CD4-positive, alpha-beta T cell (primary cell): ENCODE measurements around the gene PDK2. TPM values are rescaled to one million over a fixed set of nuclear protein-coding genes. Genes with fewer than 3 reads are reported as not detected.

Source experiments
- ATAC-seq: fragments of 200-7000 bp; cut with Tn5 transposase; one replicate; pipeline ENCODE4 v1.10.0; 2022; ENCODE audit warnings: mild to moderate bottlenecking; ENCODE audit not compliant: poor library complexity
- CTCF ChIA-PET: fragments of 350-600 bp; sonication (Branson Sonifier 250); formaldehyde crosslinking; loops from one replicate; lab custom pipeline; 2021; ENCODE audit warnings: antibody characterized with exemption, inconsistent platforms; lab: Charles Lee
- POLR2A ChIA-PET: fragments of 350-600 bp; sonication (Branson Sonifier 250); formaldehyde crosslinking; loops from one replicate; lab custom pipeline; 2021; ENCODE audit warnings: antibody characterized with exemption, inconsistent platforms; lab: Charles Lee
- DNase-seq, 14 experiments: peaks; one replicate each; pipeline ENCODE4 v3.0.0-alpha.2; 2013 to 2020; ENCODE audit warnings: mixed read lengths in 2 of 14
- H3K27ac ChIP-seq, 2 donors: one replicate each; pipeline versions ENCODE4 v1.5.1 to v1.7.0; 2013; ENCODE audit warnings: low read length in 2 of 2, low read depth in 1 of 2, mild to moderate bottlenecking in 1 of 2
- H3K27me3 ChIP-seq, 2 experiments: 1 replicate in 1 of 2; 2 replicates in 1 of 2; pipeline versions ENCODE4 v1.6.1 to v1.7.0; 2013; ENCODE audit warnings: low read length in 2 of 2, control low read depth in 1 of 2, mild to moderate bottlenecking in 1 of 2, moderate library complexity in 1 of 2; ENCODE audit not compliant: insufficient read depth in 2 of 2, control insufficient read depth in 1 of 2
- H3K36me3 ChIP-seq: one replicate; pipeline ENCODE4 v1.6.1; 2013; ENCODE audit warnings: low read length, control low read depth; ENCODE audit not compliant: insufficient read depth
- H3K4me1 ChIP-seq: one replicate; pipeline ENCODE4 v1.6.1; 2013; ENCODE audit warnings: low read length, control low read depth; ENCODE audit not compliant: insufficient read depth
- H3K4me3 ChIP-seq: one replicate; pipeline ENCODE4 v1.5.1; 2013; ENCODE audit warnings: mild to moderate bottlenecking, low read length, moderate library complexity
- H3K9me3 ChIP-seq, 2 experiments: 1 replicate in 1 of 2; 2 replicates in 1 of 2; pipeline versions ENCODE4 v1.6.1 to v1.7.0; 2013; ENCODE audit warnings: low read length in 2 of 2, mild to moderate bottlenecking in 2 of 2, control low read depth in 1 of 2, moderate library complexity in 1 of 2; ENCODE audit not compliant: control insufficient read depth in 1 of 2, insufficient read depth in 1 of 2
- H3K27ac Mint-ChIP-seq: one replicate; pipeline ENCODE4 v1.8.0; 2020; ENCODE audit warnings: mixed read lengths
- H3K27me3 Mint-ChIP-seq: one replicate; pipeline ENCODE4 v1.8.0; 2021; ENCODE audit warnings: mixed read lengths
- H3K36me3 Mint-ChIP-seq: one replicate; pipeline ENCODE4 v1.8.0; 2021; ENCODE audit warnings: low read depth, mixed read lengths
- H3K4me1 Mint-ChIP-seq: one replicate; pipeline ENCODE4 v1.8.0; 2021; ENCODE audit warnings: low read depth, mixed read lengths
- H3K4me3 Mint-ChIP-seq: one replicate; pipeline ENCODE4 v1.8.0; 2020; ENCODE audit warnings: mild to moderate bottlenecking, mixed read lengths
- H3K9me3 Mint-ChIP-seq: one replicate; pipeline ENCODE4 v1.8.0; 2020; ENCODE audit warnings: mixed read lengths
- intact Hi-C, 2 experiments: fragments of 100-400 bp; cut with DNase I in 1 of 2; cut with micrococcal nuclease in 1 of 2; formaldehyde crosslinking; loops; one replicate each; pipeline versions ENCODE4 v1.15.1 to v1.9.0; 2023 to 2025; cut with DNase I, micrococcal nuclease
- total RNA-seq, 174 experiments: library from RNA in 2 of 174; stranded (reverse) in 2 of 174; gene quantifications; one replicate each; pipeline ENCODE4 v1.2.3 and lab custom pipeline; 2021 to 2026
- TF ChIP-seq, protein P1 (sequence below): fragments of 200-600 bp; IDR thresholded peaks from one replicate; pipeline ENCODE4 v1.8.0; 2022; ENCODE audit warnings: antibody characterized with exemption, mild to moderate bottlenecking

The PDK2 gene
- total RNA-seq, 2 experiments from 2014 or later = 8.7 to 10.1 TPM

DNA sequence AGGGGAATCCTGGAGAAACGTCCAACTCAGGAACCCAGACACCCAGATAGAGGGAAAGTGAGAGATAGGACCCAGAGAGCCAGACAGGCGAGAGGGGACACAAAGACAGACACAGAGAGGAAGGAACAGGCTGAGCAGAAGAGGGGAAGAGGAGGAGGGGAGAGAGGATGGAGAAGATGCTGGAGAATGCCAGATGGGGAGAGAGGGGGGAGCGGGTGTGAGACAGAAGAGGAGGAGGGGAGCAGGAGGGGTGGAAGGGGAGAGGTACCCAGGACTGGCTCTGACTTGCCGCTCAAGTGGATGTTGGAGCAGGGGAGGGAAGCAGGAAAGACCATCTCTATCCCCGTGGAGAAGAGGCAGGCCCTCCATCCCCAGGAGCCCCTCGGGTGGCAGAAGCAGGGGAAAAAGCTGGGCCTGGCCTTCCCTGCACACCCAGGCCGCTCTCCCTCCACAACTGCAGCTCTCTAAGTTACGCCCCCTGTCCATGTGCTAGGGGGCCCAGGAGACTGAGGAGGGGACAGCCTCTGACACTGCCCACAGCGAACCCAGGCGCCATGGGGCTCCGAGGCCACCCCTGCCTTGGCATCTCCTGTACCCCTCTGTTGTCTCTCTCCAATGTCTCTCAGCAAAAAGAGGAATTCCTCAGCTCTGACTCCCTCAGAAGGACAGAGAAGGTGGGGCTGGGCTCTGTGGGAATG is 50.5 kb downstream of the PDK2 start:
- Histone ChIP-seq H3K36me3 (peaks cover 54% of the 10 kb centered on the region), H3K27me3 (no peaks in the 10 kb centered on the region), H3K27ac (peak overlapping the region in 1 of 2 donors; percentile 44), H3K4me3 (peak overlapping the region; percentile 86), H3K4me1 (peaks cover 86% of the 10 kb centered on the region), H3K9me3 (peaks cover 0 to 3% of the 10 kb centered on the region in 2 experiments)
- Mint-ChIP-seq H3K27ac (peak overlapping the region; percentile 85), H3K4me1 (peaks cover 76% of the 10 kb centered on the region), H3K27me3 (no peaks in the 10 kb centered on the region), H3K4me3 (peak overlapping the region; percentile 80), H3K36me3 (peaks cover 70% of the 10 kb centered on the region), H3K9me3 (no peaks in the 10 kb centered on the region)
- CTCF ChIA-PET = interaction anchor here (1.4 to 2.3 kb wide), 4 partner anchors 15 to 51 kb away, joined by 4 to 6 read pairs (median 5); no protein-coding TSS in a partner anchor
- intact Hi-C loops = no loop called here
- POLR2A ChIA-PET = interaction anchor here (1.1 to 1.4 kb wide), 2 partner anchors 14 to 16 kb away, joined by 3 read pairs; no protein-coding TSS in a partner anchor
- DNase-seq (no peak), ATAC-seq (no peak)
- TF ChIP-seq, protein P1, sequence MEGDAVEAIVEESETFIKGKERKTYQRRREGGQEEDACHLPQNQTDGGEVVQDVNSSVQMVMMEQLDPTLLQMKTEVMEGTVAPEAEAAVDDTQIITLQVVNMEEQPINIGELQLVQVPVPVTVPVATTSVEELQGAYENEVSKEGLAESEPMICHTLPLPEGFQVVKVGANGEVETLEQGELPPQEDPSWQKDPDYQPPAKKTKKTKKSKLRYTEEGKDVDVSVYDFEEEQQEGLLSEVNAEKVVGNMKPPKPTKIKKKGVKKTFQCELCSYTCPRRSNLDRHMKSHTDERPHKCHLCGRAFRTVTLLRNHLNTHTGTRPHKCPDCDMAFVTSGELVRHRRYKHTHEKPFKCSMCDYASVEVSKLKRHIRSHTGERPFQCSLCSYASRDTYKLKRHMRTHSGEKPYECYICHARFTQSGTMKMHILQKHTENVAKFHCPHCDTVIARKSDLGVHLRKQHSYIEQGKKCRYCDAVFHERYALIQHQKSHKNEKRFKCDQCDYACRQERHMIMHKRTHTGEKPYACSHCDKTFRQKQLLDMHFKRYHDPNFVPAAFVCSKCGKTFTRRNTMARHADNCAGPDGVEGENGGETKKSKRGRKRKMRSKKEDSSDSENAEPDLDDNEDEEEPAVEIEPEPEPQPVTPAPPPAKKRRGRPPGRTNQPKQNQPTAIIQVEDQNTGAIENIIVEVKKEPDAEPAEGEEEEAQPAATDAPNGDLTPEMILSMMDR = no peak

GRCh38 chr17:50146230-50146926 is 51.2 kb downstream of the PDK2 start:
- H3K4me1 ChIP-seq = peaks cover 83% of the 10 kb centered on the region
- Mint-ChIP-seq H3K27me3 (no peaks in the 10 kb centered on the region), H3K27ac (peak overlapping the region; percentile 85), H3K4me3 (peak overlapping the region; percentile 96), H3K9me3 (no peaks in the 10 kb centered on the region), H3K36me3 (peaks cover 68% of the 10 kb centered on the region), H3K4me1 (peaks cover 73% of the 10 kb centered on the region)
- POLR2A ChIA-PET = interaction anchor here (1.1 to 1.4 kb wide), 2 partner anchors 14 to 16 kb away, joined by 3 read pairs; no protein-coding TSS in a partner anchor
- TF ChIP-seq, protein P1 = no peak
- CTCF ChIA-PET = interaction anchor here (1.4 to 2.3 kb wide), 4 partner anchors 15 to 52 kb away, joined by 4 to 6 read pairs (median 5); no protein-coding TSS in a partner anchor
- peak in 2 of 14 experiments; percentile 53 to 57 for DNase-seq
- H3K4me3 ChIP-seq = peak overlapping the region; percentile 86
- peaks cover 47% of the 10 kb centered on the region for H3K36me3 ChIP-seq
- intact Hi-C loops = no loop called here
- H3K27me3 ChIP-seq = no peaks in the 10 kb centered on the region
- H3K9me3 ChIP-seq = no peaks in the 10 kb centered on the region
- peak overlapping the region; percentile 70 to 71 for H3K27ac ChIP-seq
- no peak for ATAC-seq

GRCh38 chr17:50146927-50147665 is 51.9 kb downstream of the PDK2 start:
- H3K4me1 Mint-ChIP-seq = peaks cover 73% of the 10 kb centered on the region
- Histone ChIP-seq H3K27ac (peak overlapping the region; percentile 70 to 71), H3K4me3 (peak overlapping the region; percentile 86), H3K27me3 (no peaks in the 10 kb centered on the region), H3K36me3 (peaks cover 43% of the 10 kb centered on the region), H3K4me1 (peaks cover 82% of the 10 kb centered on the region), H3K9me3 (no peaks in the 10 kb centered on the region)
- peaks cover 61% of the 10 kb centered on the region for H3K36me3 Mint-ChIP-seq
- TF ChIP-seq, protein P1 = no peak
- CTCF ChIA-PET = interaction anchor here (1.4 to 2.3 kb wide), 3 partner anchors 15 to 53 kb away, joined by 5 to 6 read pairs (median 5); no protein-coding TSS in a partner anchor
- peak overlapping the region; percentile 96 for H3K4me3 Mint-ChIP-seq
- ATAC-seq (no peak), DNase-seq (peak in 3 of 14 experiments; percentile 46 to 53 (median 48))
- POLR2A ChIA-PET = interaction anchor here (1.1 to 1.4 kb wide), 2 partner anchors 15 kb away, joined by 3 read pairs; no protein-coding TSS in a partner anchor
- H3K27ac Mint-ChIP-seq = peak overlapping the region; percentile 85
- intact Hi-C loops = no loop called here
- no peaks in the 10 kb centered on the region for H3K9me3 Mint-ChIP-seq
- H3K27me3 Mint-ChIP-seq = no peaks in the 10 kb centered on the region
